ENCODE results near the gene SULT1C2. TPM values are rescaled to one million over a fixed set of nuclear protein-coding genes. Genes with fewer than 3 reads are reported as not detected.
A peak's percentile ranks its signal among the peaks of the same experiment; 100 is the strongest.

SULT1C2 gene
- 1 to 10 TPM in 2 of 4 donors, not detected in 2; 1.3 to 2.0 TPM for total RNA-seq

GRCh38 chr2:108288534-108289106, at the start of gene SULT1C2:
Gene SULT1C2 (plus strand): TSS chr2:108288895. CDS start chr2:108293668, 4,773 bp downstream.
- TF ChIP-seq EP300 (IDR thresholded peaks at IDR 0.05) (no peak), POLR2A (IDR thresholded peaks at IDR 0.05) (no peak), CTCF (IDR thresholded peaks at IDR 0.05) (no peak)
- H3K4me1 ChIP-seq = no peaks in the 10 kb centered on the region
- no peak within 1 kb of the TSS for H3K27ac ChIP-seq
- WGBS, 2 donors = 31 to 36% methylated on average over 7 of the region's 7 CpGs
- H3K36me3 ChIP-seq = no peaks in the 10 kb centered on the region
- H3K4me3 ChIP-seq = no peak within 1 kb of the TSS
- DNase-seq (ENCODE audit: low spot score in 2 of 2) = no peak
- H3K27me3 ChIP-seq = no peaks in the 10 kb centered on the region
- no peaks in the 10 kb centered on the region for H3K9me3 ChIP-seq

GRCh38 chr2:108239786-108240185, 48.9 kb upstream of the SULT1C2 start, which contains the start of gene SULT1C3:
Gene SULT1C3 (plus strand): TSS chr2:108239968. CDS start chr2:108247195, 7,227 bp downstream.
- H3K27ac ChIP-seq = no peak within 1 kb of the TSS
- H3K4me1 ChIP-seq = no peaks in the 10 kb centered on the region
- WGBS, 2 donors = 72 to 85% methylated on average over 2 of the region's 2 CpGs
- TF ChIP-seq POLR2A (IDR thresholded peaks at IDR 0.05) = no peak
- no peak for TF ChIP-seq CTCF (IDR thresholded peaks at IDR 0.05)
- no peak for TF ChIP-seq EP300 (IDR thresholded peaks at IDR 0.05)
- DNase-seq (ENCODE audit: low spot score in 2 of 2) = no peak
- H3K27me3 ChIP-seq = no peaks in the 10 kb centered on the region
- H3K4me3 ChIP-seq = no peak within 1 kb of the TSS
- H3K36me3 ChIP-seq = no peaks in the 10 kb centered on the region
- H3K9me3 ChIP-seq = peaks cover 0 to 26% (median 5%) of the 10 kb centered on the region in 4 donors

- Histone ChIP-seq H3K4me1 (peaks cover 0 to 4% (median 0%) of the 10 kb centered on the region in 4 donors), H3K9me3 (peaks cover 0 to 31% (median 5%) of the 10 kb centered on the region in 4 donors), H3K4me3 (no peak overlapping the region), H3K36me3 (no peaks in the 10 kb centered on the region), H3K27me3 (no peaks in the 10 kb centered on the region), H3K27ac (no peak overlapping the region)
- no peak for DNase-seq (ENCODE audit: low spot score in 2 of 2)
- no peak for TF ChIP-seq EP300 (IDR thresholded peaks at IDR 0.05)
- 92 to 98% methylated on average over 5 of the region's 5 CpGs for WGBS, 2 donors
These were observed 47.7 kb upstream of the SULT1C2 start for GRCh38 chr2:108240966-108241365.

DNA sequence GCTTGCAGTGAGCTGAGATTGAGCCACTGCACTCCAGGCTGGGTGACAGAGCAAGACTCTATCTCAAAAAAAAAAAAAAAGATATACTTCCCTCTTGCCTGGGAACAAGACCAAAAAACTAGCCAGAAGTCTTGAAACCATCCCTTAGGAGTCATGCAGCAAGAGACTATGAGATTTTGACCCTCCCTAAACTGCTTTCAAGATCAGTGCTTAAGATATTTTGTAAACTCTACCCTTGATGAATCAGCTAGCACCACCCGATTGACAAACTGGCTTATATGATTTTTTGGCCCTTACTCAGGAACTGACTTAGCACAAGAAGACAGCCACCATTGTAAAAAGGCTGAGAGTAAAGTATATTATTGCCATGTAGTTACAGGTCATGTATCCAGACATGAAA, 45.1 kb upstream of the SULT1C2 start:
- Histone ChIP-seq H3K27ac (peak overlapping the region in 1 of 4 donors; percentile 8), H3K4me1 (peaks cover 0 to 4% (median 0%) of the 10 kb centered on the region in 4 donors), H3K4me3 (no peak overlapping the region), H3K9me3 (peaks cover 0 to 15% (median 0%) of the 10 kb centered on the region in 4 donors), H3K27me3 (no peaks in the 10 kb centered on the region), H3K36me3 (no peaks in the 10 kb centered on the region)
- no peak for TF ChIP-seq EP300 (IDR thresholded peaks at IDR 0.05)
- TF ChIP-seq POLR2A (IDR thresholded peaks at IDR 0.05) = no peak
- TF ChIP-seq CTCF (IDR thresholded peaks at IDR 0.05) = no peak
- DNase-seq (ENCODE audit: low spot score in 2 of 2) = no peak
- 71 to 73% methylated on average over 1 of the region's 1 CpG for WGBS, 2 donors

DNA sequence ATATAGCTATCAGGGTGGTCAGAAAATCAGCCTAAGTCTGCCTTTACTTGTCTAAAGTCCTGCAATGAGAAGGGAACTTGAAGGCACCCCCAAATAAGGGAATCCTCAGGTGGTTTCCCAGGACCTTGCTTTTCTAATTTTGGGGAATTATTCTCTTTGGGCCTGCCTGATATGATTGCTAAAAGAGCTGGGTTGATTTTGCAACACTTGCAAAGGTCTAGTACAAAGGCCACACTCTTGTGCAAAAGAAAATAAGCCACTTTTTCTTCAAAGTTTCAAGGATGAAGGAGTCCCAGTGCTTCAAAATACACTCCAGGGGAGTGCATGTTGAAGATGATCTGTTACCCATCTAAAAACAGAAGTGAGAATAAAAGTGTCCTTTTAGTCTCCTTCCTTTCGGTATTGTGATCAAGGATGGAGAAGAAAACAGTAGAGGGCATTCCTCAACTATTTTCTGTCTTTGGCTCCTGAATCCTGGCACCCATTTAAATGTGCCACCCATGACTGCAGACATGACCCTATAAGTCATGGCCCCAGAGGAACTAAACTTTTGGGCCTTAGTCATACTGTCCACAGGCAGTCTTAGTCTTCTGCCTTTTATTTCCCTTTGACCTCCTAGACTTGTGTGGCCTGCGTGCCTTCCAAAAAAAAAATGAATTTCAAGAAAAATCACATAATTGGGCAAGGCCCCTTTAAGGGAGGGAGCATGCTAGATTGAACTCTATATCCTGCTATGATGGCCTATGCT, 43.9 kb upstream of the SULT1C2 start:
- Histone ChIP-seq H3K4me3 (no peak overlapping the region), H3K27me3 (no peaks in the 10 kb centered on the region), H3K36me3 (no peaks in the 10 kb centered on the region), H3K27ac (peak overlapping the region in 2 of 4 donors; percentile 35 to 39), H3K9me3 (peaks cover 0 to 15% (median 0%) of the 10 kb centered on the region in 4 donors), H3K4me1 (peaks cover 0 to 4% (median 0%) of the 10 kb centered on the region in 4 donors)
- TF ChIP-seq CTCF (IDR thresholded peaks at IDR 0.05) (no peak), EP300 (IDR thresholded peaks at IDR 0.05) (peak in 1 of 2 donors; percentile 30), POLR2A (IDR thresholded peaks at IDR 0.05) (no peak)
- no peak for DNase-seq (ENCODE audit: low spot score in 2 of 2)
- 67 to 82% methylated on average over 2 of the region's 2 CpGs for WGBS, 2 donors
